SK-N-SH (cell line): ENCODE data around the gene FKRP. TPM values are rescaled to one million over a fixed set of nuclear protein-coding genes. Genes with fewer than 3 reads are reported as not detected.
A peak's percentile ranks its signal among the peaks of the same experiment; 100 is the strongest.

Source experiments
- CTCF ChIA-PET: fragments of 300-600, 350-600 bp; formaldehyde crosslinking; extraction: SDS; loops from one replicate; lab custom pipeline; 2021; lab: Yijun Ruan, JAX
- POLR2A ChIA-PET: fragments of 350-600 bp; sonication (Branson Sonifier 250); formaldehyde crosslinking; extraction: SDS; loops from one replicate; lab custom pipeline; 2020; ENCODE audit warnings: antibody characterized with exemption, inconsistent platforms; lab: Yijun Ruan, JAX
- DNase-seq: peaks from one replicate; pipeline ENCODE4 v3.0.0; 2012
- H2AFZ ChIP-seq: fragments of 200-600 bp; sonication (generic); 2 replicates; pipeline ENCODE4 v1.8.1; 2016; ENCODE audit warnings: antibody characterized with exemption, mild to moderate bottlenecking, low read depth
- H3F3A ChIP-seq: fragments of 200-600 bp; sonication (generic); replicated peaks from 2 replicates; pipeline ENCODE3; 2016; ENCODE audit warnings: antibody characterized with exemption, mild to moderate bottlenecking; ENCODE audit not compliant: insufficient read depth
- H3K27ac ChIP-seq, 2 experiments: fragments of 200-500 bp in 1 of 2; fragments of 200-600 bp in 1 of 2; sonication (Bioruptor generic) in 1 of 2; sonication (generic), shearing (Covaris generic) in 1 of 2; 2 replicates each; pipeline versions ENCODE4 v1.5.1 to v1.6.1; 2014 to 2016; ENCODE audit warnings: low read depth in 2 of 2, inconsistent platforms in 1 of 2, low read length in 1 of 2, mild to moderate bottlenecking in 1 of 2, mixed read lengths in 1 of 2
- H3K27me3 ChIP-seq: fragments of 200-600 bp; sonication (generic), shearing (Covaris generic); 2 replicates; pipeline ENCODE4 v1.6.1; 2016; ENCODE audit warnings: mixed run types; ENCODE audit not compliant: insufficient read depth
- H3K36me3 ChIP-seq, 2 experiments: fragments of 200-500 bp in 1 of 2; fragments of 200-600 bp in 1 of 2; sonication (Bioruptor generic) in 1 of 2; sonication (generic) in 1 of 2; replicated peaks in 1 of 2; 2 replicates each; pipeline versions ENCODE3 to v1.5.1; 2014 to 2016; ENCODE audit warnings: low read length in 1 of 2, mild to moderate bottlenecking in 1 of 2; ENCODE audit not compliant: insufficient read depth in 2 of 2, control insufficient read depth in 1 of 2
- H3K4me1 ChIP-seq, 2 experiments: fragments of 200-500 bp in 1 of 2; fragments of 200-600 bp in 1 of 2; sonication (Bioruptor generic) in 1 of 2; sonication (generic), shearing (Covaris generic) in 1 of 2; 2 replicates each; pipeline versions ENCODE4 v1.5.1 to v1.6.1; 2014 to 2016; ENCODE audit warnings: low read depth in 1 of 2, low read length in 1 of 2, mixed run types in 1 of 2; ENCODE audit not compliant: insufficient read depth in 2 of 2, control insufficient read depth in 1 of 2
- H3K4me2 ChIP-seq: fragments of 200-600 bp; sonication (generic), shearing (Covaris generic); 2 replicates; pipeline ENCODE4 v1.6.1; 2017; ENCODE audit warnings: mixed run types
- H3K4me3 ChIP-seq, 2 experiments: fragments of 200-500 bp in 1 of 2; fragments of 200-600 bp in 1 of 2; sonication (Bioruptor generic) in 1 of 2; sonication (generic), shearing (Covaris generic) in 1 of 2; 2 replicates each; pipeline versions ENCODE4 v1.5.1 to v1.8.1; 2014 to 2016; ENCODE audit warnings: low read depth in 2 of 2, inconsistent platforms in 1 of 2, low read length in 1 of 2, mild to moderate bottlenecking in 1 of 2, mixed read lengths in 1 of 2, moderate library complexity in 1 of 2
- H3K79me2 ChIP-seq: fragments of 200-600 bp; sonication (generic); 2 replicates; pipeline ENCODE4 v1.8.1; 2017; ENCODE audit warnings: mild to moderate bottlenecking; ENCODE audit not compliant: insufficient read depth
- H3K9ac ChIP-seq: fragments of 200-600 bp; sonication (generic); 2 replicates; pipeline ENCODE4 v1.6.1; 2017; ENCODE audit warnings: mixed run types
- H3K9me2 ChIP-seq: fragments of 200-600 bp; sonication (generic); 2 replicates; pipeline ENCODE4 v1.6.1; 2017; ENCODE audit warnings: mixed run types
- H3K9me3 ChIP-seq: fragments of 200-600 bp; sonication (generic); 2 replicates; pipeline ENCODE4 v1.6.1; 2017; ENCODE audit warnings: mixed run types, mild to moderate bottlenecking, moderate library complexity
- H4K20me1 ChIP-seq: fragments of 200-600 bp; sonication (generic); 2 replicates; pipeline ENCODE4 v1.6.1; 2017; ENCODE audit warnings: mild to moderate bottlenecking, mixed run types; ENCODE audit not compliant: insufficient read depth
- EZH2phosphoT487 ChIP-seq: fragments of 200-600 bp; sonication (generic); IDR thresholded peaks from 2 replicates; pipeline ENCODE4 v1.6.1; 2017; ENCODE audit warnings: low read depth, mixed run types, mild to moderate bottlenecking, antibody characterized with exemption, moderate library complexity, borderline replicate concordance
- IRF3 ChIP-seq: fragments of 150-350 bp; IDR thresholded peaks from 2 replicates; pipeline ENCODE4 v1.6.1; 2016; ENCODE audit warnings: mild to moderate bottlenecking, low read depth, low read length
- MEF2A ChIP-seq: IDR thresholded peaks from 2 replicates; pipeline ENCODE4 v1.4.0; 2012; ENCODE audit warnings: low read depth, borderline replicate concordance
- MXI1 ChIP-seq: IDR thresholded peaks from 2 replicates; pipeline ENCODE4 v1.6.1; 2012; ENCODE audit warnings: mild to moderate bottlenecking, low read depth, low read length, improper control_type of control experiment
- PBX3 ChIP-seq: IDR thresholded peaks from 2 replicates; pipeline ENCODE4; 2012
- SMC3 ChIP-seq: IDR thresholded peaks from 2 replicates; pipeline ENCODE4 v1.6.1; 2012; ENCODE audit warnings: low read depth, low read length, improper control_type of control experiment
- USF1 ChIP-seq: IDR thresholded peaks from 2 replicates; pipeline ENCODE4 v1.4.0; 2012; ENCODE audit warnings: low read depth, borderline replicate concordance
- USF2 ChIP-seq: fragments of 150-350 bp; IDR thresholded peaks from 2 replicates; pipeline ENCODE4 v1.6.1; 2017; ENCODE audit warnings: antibody characterized with exemption, low read length, low read depth, borderline replicate concordance
- ZBTB33 ChIP-seq: IDR thresholded peaks from 2 replicates; pipeline ENCODE4 v1.4.0; 2012; ENCODE audit warnings: low read depth, borderline replicate concordance
- WGBS: methylation state at CpG from one replicate; pipeline ENCODE4 v1.1.6; 2017; ENCODE audit warnings: low lambda C conversion rate; 5-methylcytosine and 5-hydroxymethylcytosine counted together
- polyA plus RNA-seq, 3 experiments: library from polyadenylated mRNA; depleted of rRNA; stranded (reverse); fragments of >200 nt; gene quantifications; 2 replicates each; pipeline ENCODE4 v1.2.3, GENCODE V29; 2012

Gene FKRP
- polyA plus RNA-seq, 1 of the 3 experiments (the other 2 are of a cell fraction) = 37.3 TPM

GRCh38 chr19:46718157-46718933 lies 27.5 kb upstream of the FKRP start:
- peak overlapping the region; percentile 91; the same call in 1 of the 2 replicates for H3K4me2 ChIP-seq
- TF ChIP-seq SMC3 (no peak), ZBTB33 (no peak), EZH2phosphoT487 (no peak), USF2 (no peak), PBX3 (peak; percentile 55; the same call in 1 of the 2 replicates), MXI1 (no peak), USF1 (no peak), IRF3 (no peak), MEF2A (no peak)
- TF ChIP-seq, all 33 proteins: peak for 1
- CTCF ChIA-PET = interaction anchor here (1.0 to 1.6 kb wide), 2 partner anchors 10 to 17 kb away, joined by 3 to 7 read pairs; no protein-coding TSS in a partner anchor
- H3K9me3 ChIP-seq = no peaks in the 10 kb centered on the region
- H2AFZ ChIP-seq = no peak overlapping the region
- H4K20me1 ChIP-seq = no peaks in the 10 kb centered on the region
- no peaks in the 10 kb centered on the region for H3K9me2 ChIP-seq
- peaks cover 0 to 17% of the 10 kb centered on the region in 2 experiments; a peak in 2 of 4 replicates for H3K4me1 ChIP-seq
- POLR2A ChIA-PET = no interaction called here
- peak overlapping the region in 1 of 2 experiments; percentile 88; a peak in 1 of 4 replicates for H3K4me3 ChIP-seq
- H3K79me2 ChIP-seq = peaks cover 32% of the 10 kb centered on the region
- H3K9ac ChIP-seq = no peak overlapping the region
- peaks cover 2 to 46% of the 10 kb centered on the region in 2 experiments for H3K36me3 ChIP-seq
- no peak for DNase-seq
- H3K27me3 ChIP-seq = no peaks in the 10 kb centered on the region
- H3F3A ChIP-seq = peaks cover 16% of the 10 kb centered on the region
- 78% methylated on average over 11 of the region's 17 CpGs for WGBS
- H3K27ac ChIP-seq = no peak overlapping the region; a peak in 1 of 4 replicates
